ENCODE results near the gene PARD3.

Gene PARD3

GRCh38 chr10:34821587-34822585, 6.8 kb upstream of the PARD3 start:
- FAIRE-seq, result no peak

GRCh38 chr10:34817586-34817985, 2.5 kb upstream of the PARD3 start:
- FAIRE-seq, result no peak

DNA sequence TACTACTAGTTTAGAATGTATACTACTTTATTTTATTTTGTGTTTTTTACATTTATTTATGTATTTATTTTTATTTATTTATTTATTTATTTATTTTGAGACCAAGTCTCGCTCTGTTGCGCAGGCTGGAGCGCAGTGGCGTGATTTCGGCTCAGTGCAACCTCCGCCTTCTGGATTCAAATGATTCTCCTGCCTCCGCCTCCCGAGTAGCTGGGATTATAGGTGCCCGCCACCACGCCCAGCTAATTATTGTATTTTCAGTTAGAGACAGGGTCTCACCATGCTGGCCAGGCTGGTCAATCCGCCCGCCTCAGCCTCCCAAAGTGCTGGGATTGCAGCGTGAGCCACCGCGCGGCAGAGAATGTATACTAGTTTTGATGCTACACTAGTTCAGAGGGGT, 2.0 kb upstream of the PARD3 start:
- FAIRE-seq, result no peak

DNA sequence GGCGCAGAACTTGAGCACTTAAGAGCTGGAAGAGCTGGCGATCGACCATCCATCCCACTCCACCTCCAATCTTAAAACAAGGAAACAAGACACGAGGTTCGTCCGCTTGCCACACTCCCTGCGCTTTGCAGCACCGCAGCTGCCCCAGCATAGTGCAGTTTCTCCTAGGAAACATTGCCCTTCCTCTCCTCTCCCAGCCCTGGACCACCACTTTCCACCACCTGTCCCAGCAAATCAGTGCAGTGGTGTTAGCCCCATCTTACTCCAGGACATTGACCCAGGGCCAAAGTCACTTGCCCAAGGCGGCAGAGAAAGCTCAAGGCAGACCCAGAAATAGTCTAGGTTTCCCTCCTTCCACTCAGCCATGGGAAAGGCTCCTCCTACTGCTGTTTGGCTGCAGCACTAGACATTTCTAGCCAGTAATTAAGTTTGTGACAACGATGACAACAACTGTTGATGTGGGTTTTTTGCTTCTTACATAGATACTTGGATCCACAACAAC, 1.5 kb upstream of the PARD3 start:
- FAIRE-seq, result no peak

- no peak for FAIRE-seq
Observed at GRCh38 chr10:34816085-34816496, 995 bp upstream of the PARD3 start.

GRCh38 chr10:34814913-34815184, 247 bp downstream of the PARD3 start:
- no peak for FAIRE-seq

- FAIRE-seq, result no peak
Observed at GRCh38 chr10:34814223-34814912, 728 bp downstream of the PARD3 start.

DNA sequence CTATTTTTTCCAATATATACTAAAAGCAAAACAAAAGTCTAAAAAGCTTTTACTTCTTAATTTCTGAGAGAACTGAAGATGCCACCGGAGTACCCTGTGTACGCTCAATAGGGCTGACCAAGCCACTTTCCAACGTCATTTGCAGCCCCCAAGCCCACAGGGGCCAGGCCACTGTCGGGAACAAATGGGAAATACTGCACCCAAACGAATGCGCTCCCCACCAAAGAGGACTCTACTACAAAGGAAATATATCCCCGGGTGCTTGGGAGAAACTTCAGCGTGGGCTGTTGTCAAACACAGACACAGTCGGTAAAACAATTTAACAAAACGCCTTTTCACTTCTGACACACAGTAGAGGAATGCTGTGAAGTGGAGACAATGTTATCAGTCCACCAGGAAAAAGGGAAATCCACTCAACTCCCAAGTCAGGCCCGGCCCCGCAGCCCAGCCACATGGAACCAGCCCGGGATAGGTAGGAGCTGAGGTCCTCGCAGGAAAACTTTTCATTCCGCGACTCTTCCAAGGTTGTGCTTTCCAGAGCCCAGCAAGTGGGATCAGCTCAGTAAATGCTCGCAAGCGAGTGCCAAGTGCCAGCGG, 1.4 kb downstream of the PARD3 start:
- FAIRE-seq, result no peak

GRCh38 chr10:34812771-34813170, 2.3 kb downstream of the PARD3 start:
- FAIRE-seq, result no peak

DNA sequence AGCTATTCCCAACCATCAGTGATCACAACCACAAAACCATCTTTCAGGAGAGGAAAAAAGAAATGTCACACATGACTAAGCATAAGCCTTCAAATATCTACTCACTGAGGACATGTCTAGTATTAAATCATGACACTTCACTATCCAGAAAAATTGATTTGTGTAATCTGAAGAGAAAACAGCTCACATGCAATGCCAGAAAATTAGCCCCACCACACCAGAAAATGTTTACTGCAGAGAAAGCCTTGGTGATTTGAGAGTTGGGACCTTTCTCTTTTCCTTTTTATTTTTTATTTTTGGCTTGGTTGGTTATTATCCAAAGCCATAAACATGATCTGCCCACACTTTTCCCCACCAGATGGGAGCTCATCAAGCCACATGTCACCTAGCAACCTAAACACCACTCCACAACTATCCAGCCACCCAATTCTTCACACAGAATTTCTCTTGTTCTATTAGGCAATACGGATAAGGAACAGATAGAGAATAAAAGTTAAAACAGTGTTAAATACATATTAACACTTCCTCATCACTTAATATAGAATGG, 3.1 kb downstream of the PARD3 start:
- peak; percentile 26 for FAIRE-seq

GRCh38 chr10:34811126-34811967, 3.7 kb downstream of the PARD3 start:
- FAIRE-seq, result no peak

- FAIRE-seq, result no peak
Observed at GRCh38 chr10:34809796-34810195, 5.3 kb downstream of the PARD3 start.

- FAIRE-seq, result no peak
Observed at GRCh38 chr10:34808801-34809745, 6.0 kb downstream of the PARD3 start.

DNA sequence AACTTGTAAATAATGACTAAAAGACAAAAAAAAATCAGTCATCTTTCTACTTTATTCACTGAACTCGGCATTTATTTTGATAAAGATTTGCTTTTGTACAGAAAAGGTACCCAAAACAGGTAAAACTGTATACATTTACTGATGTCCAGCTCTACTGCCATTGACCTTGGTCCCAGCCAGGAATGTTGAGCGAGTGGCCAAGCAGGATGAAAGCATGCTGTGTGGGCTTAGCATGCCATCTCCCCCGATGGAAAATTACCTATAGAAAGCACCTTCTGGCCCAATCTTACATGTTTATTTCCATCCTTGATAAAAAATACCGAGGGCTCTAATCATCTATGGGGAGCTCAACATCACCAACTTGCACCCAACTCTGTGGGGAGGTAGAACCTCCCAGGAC, 6.8 kb downstream of the PARD3 start:
- FAIRE-seq, result no peak

GRCh38 chr10:34804306-34804705, 10.8 kb downstream of the PARD3 start:
- FAIRE-seq, result no peak

GRCh38 chr10:34802692-34803091, 12.4 kb downstream of the PARD3 start:
- no peak for FAIRE-seq

DNA sequence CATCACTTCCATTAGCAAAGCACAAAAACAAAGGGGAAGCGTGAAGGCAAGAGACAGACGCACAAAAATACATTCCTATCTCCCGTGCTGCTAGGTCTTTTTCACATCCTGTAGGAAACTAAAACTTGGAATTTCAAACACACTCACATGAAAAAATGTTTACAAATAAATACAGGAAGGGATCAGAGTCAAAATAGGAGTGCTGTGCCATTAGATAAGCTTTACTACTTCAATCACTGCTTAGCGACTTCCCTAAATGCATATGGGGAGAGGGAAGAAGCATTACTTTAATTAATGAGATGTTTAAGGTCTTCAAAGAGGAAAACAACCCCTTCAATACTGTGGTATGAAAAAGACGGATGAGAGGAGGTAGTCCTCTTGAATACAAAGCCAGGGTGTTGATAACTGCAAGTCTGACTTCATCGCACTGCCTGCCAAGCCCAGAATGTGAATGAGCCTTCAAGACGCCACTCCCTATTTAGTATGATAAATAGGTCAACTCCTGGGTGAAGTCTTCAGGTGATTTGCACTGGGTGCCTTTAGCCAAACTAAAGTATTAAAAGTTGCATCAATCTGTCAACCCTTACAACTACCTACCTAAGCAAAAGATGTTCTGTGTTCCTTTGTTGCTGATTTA, 13.9 kb downstream of the PARD3 start:
- peak; percentile 50 for FAIRE-seq

- FAIRE-seq, result no peak
Observed at GRCh38 chr10:34800624-34801023, 14.5 kb downstream of the PARD3 start.

GRCh38 chr10:34798654-34799053, 16.4 kb downstream of the PARD3 start:
- no peak for FAIRE-seq

DNA sequence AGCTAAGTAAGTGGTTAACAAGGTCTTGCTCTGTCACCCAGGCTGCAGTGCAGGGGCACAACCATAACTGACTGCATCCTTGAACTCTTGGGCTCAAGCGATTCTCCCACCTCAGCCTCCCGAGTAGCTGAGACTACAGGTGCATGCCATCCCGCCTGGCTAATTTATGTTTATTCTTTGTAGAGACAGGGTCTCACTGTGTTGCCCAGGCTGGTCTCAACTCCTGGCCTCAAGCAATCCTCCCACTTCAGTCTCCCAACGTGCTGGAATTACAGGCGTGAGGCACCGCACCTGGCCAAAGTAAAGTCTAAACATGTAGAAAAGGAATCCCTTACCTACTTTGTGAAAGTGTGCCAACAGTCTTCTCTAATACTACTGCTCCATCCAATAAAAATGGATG, 17.9 kb downstream of the PARD3 start:
- no peak for FAIRE-seq

DNA sequence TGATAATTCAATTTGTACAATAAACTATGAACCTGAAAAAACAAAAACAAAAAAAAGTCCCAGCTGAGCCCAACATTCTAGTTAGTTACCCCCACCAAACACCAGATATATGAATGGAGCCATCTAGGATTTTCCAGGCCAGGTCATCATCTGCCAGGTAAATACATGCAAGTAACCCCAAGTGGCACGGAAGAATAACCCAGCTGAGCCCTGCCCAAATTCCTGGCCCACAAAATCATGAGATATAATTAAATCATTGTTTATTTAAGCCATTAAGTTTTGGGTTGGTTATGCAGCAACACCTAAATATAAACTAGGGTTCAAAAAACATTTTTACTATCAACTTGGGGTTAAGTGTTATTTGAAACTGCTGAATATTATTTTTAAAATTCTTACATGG, 19.0 kb downstream of the PARD3 start:
- no peak for FAIRE-seq
